Adrenal gland (tissue), 5 donors: Measurements from ENCODE around the gene PPM1L.

Experiments
- POLR2A ChIP-seq, 2 donors: fragments of 450-650 bp; IDR thresholded peaks; one replicate each; pipeline ENCODE4 v1.6.1; 2017; ENCODE audit warnings: antibody characterized with exemption in 2 of 2, mild to moderate bottlenecking in 2 of 2, moderate library complexity in 1 of 2
- TF ChIP-seq, protein P1 (sequence below), 6 experiments: fragments of 450-650 bp in 4 of 6; fragments of 200-600 bp in 2 of 6; sonication (generic) in 1 of 6; IDR thresholded peaks; 1 replicate in 5 of 6; 2 replicates in 1 of 6; pipeline versions ENCODE4 v1.5.1 to v1.8.0; 2016 to 2021; ENCODE audit warnings: antibody characterized with exemption in 6 of 6, mild to moderate bottlenecking in 2 of 6, moderate library complexity in 1 of 6
- donor health status: DM: no; HTN: no; CAD: no.

DNA sequence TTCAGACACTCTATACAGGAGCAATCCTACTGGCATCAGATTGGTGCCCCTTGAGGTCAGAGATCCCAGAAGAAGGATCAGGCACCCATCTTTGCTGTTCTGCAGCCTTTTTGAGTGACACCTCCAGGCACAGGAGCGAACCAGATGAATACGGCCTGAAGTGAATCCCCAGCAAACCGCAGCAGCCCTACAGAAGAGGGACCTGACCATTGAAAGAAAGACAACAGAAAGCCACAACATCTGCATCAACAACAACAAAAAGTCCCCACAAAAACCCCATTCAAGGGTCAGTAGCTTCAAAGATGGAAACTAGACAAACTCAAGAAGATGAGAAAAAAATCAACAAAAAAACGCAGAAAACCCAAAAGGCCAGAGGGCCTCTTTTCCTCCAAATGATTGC is 130.4 kb downstream of the PPM1L start:
- TF ChIP-seq, protein P1, sequence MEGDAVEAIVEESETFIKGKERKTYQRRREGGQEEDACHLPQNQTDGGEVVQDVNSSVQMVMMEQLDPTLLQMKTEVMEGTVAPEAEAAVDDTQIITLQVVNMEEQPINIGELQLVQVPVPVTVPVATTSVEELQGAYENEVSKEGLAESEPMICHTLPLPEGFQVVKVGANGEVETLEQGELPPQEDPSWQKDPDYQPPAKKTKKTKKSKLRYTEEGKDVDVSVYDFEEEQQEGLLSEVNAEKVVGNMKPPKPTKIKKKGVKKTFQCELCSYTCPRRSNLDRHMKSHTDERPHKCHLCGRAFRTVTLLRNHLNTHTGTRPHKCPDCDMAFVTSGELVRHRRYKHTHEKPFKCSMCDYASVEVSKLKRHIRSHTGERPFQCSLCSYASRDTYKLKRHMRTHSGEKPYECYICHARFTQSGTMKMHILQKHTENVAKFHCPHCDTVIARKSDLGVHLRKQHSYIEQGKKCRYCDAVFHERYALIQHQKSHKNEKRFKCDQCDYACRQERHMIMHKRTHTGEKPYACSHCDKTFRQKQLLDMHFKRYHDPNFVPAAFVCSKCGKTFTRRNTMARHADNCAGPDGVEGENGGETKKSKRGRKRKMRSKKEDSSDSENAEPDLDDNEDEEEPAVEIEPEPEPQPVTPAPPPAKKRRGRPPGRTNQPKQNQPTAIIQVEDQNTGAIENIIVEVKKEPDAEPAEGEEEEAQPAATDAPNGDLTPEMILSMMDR (IDR thresholded peaks at IDR 0.05): no peak
- TF ChIP-seq POLR2A (IDR thresholded peaks at IDR 0.05): no peak
